HG02852 (cell line): ENCODE data around the gene RHOC.

Experiments
- ATAC-seq: cut with Tn5 transposase; IDR thresholded peaks from one replicate; pipeline ENCODE4 v1.9.1; 2021; ENCODE audit warnings: mild to moderate bottlenecking, moderate library complexity; ENCODE audit not compliant: unreplicated experiment

RHOC gene

DNA sequence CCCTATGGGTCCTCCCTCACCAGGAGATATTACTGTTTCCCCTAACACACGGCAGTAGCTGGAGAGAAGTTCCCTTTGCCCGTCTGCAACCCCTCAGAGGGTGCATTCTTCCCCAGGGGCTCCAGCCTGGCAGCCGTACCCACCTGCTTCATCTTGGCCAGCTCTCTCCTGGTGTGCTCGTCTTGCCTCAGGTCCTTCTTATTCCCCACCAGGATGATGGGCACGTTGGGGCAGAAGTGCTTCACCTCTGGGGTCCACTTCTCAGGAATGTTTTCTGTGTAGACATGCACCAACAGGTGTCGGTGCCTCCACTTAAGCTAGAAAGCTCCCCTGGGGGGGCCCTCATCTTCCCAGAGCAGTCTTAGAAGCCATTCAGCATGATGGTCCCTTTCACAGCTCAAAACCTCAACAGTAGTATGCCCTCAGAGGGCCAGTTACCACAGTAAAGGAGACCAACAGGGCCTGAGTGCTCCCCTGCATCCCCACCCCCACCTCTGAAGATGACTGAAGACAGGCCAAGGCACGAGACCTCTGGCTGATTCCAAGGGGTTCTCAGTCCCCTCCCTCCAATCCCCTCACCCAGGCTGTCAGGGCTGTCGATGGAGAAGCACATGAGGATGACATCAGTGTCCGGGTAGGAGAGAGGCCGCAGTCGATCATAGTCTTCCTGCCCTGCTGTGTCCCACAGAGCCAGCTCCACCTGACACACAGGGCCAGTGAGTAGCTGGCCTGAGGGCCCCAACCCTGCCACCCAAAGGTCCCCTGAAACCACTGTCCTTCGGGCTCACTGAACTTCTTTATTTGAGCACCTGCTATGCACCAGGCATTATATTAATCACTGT is 4.3 kb downstream of the RHOC start:
- no peak for ATAC-seq

- ATAC-seq = no peak
These were observed 4.9 kb downstream of the RHOC start for GRCh38 chr1:112702067-112702395.

- no peak for ATAC-seq
These were observed 5.5 kb downstream of the RHOC start for GRCh38 chr1:112701227-112702066.

DNA sequence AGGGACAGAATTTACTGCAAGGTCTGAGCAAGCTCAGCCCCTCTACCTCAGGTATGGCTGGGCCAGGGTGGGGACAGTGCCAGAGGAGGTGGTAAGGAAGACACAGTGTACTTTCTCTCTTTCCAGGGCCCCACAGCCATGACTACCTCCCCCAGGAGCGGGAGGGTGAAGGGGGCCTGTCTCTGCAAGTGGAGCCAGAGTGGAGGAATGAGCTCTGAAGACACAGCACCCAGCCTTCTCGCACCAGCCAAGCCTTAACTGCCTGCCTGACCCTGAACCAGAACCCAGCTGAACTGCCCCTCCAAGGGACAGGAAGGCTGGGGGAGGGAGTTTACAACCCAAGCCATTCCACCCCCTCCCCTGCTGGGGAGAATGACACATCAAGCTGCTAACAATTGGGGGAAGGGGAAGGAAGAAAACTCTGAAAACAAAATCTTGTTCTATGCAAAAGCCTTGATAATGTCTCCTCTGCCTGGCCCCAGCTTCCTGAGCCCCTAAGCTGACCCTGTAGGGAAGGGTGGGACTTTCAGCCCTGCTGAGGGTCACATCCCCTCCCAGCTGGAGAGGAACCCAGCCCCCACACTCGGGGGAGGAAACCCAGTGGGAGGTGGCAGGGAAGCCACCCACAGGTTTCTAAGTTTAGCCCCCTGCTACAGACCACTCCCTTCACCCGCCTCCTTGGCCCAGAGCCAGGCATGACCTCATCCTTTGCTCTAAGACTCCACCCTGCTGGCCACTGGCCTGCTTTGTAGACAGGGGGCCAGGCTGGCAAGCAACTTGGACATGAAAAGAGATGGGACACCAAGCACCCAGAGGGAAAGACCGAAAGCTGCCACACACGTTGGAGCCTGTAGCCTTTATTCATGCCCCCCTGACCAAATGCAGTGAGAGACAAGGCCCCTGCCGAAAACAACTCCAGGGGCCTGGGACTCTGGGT is 6.4 kb downstream of the RHOC start:
- ATAC-seq = peak; percentile 38

GRCh38 chr1:112699425-112700144 is 7.3 kb downstream of the RHOC start:
- no peak for ATAC-seq

GRCh38 chr1:112698366-112699310 is 8.3 kb downstream of the RHOC start:
- ATAC-seq = no peak

- ATAC-seq = no peak
These were observed 9.1 kb downstream of the RHOC start for GRCh38 chr1:112697781-112698201.

DNA sequence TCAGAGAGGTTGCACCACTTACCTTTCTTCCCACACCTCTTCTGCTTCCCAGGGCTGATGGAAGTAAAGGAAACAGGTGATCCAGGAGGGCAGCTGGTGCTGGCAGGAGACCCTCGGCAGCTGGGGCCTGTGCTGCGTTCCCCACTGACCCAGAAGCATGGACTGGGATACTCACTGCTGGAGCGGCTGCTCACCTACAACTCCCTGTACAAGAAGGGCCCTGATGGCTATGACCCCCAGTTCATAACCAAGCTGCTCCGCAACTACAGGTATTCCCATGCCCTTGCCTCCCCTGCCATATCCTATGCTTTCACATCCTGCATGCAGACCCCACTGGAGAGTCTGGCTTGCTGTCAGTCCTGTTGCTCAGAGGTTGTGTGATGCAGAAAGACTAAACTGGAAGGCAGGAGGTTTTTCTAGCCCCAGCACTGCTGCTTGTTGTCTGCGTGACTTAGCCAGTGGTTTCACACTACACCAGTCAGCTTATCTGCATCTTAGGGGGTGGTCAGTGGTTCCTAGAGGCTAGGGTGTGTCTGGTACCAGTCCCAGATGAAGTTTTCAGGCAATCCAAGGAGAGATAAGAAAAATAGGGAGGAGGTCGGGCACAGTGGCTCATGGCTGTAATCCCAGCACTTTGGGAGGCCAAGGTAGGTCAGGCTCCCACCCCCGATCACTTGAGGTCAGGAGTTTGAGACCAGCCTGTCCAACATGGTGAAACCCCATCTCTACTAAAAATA is 10.2 kb downstream of the RHOC start:
- no peak for ATAC-seq

DNA sequence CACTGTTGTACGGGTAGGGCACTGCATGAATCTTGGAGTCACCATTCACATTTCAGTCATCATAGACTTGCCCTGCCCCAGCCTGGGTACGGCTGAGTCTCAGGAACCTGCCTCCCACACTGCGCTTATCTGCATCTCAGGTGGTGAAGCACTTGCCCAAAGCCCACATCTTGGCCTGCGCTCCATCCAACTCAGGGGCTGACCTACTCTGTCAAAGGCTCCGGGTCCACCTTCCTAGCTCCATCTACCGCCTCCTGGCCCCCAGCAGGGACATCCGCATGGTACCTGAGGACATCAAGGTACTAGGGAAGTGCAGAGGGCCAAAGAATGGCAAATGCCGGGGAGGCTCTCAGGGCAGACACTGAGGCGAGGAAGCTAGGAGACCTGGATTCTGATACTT is 11.7 kb downstream of the RHOC start:
- ATAC-seq = no peak

DNA sequence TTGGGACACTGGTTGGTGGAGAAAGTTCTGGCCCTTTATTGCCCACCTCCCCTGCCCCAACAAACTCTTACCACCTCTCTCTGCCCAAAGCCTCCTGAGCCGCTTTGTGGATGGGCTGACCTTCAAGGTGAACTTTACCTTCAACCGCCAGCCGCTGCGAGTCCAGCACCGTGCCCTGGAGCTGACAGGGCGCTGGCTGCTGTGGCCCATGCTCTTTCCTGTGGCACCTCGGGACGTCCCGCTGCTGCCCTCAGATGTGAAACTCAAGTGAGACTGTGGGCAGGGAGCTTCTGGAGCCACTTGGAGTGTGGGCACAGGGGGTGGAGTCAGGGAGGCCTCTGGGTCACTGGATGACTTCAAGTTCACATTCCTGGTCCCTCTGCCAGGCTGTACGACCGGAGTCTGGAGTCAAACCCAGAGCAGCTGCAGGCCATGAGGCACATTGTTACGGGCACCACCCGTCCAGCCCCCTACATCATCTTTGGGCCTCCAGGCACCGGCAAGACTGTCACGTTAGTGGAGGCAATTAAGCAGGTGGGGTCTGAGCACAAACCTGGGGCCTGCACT is 12.5 kb downstream of the RHOC start:
- no peak for ATAC-seq

DNA sequence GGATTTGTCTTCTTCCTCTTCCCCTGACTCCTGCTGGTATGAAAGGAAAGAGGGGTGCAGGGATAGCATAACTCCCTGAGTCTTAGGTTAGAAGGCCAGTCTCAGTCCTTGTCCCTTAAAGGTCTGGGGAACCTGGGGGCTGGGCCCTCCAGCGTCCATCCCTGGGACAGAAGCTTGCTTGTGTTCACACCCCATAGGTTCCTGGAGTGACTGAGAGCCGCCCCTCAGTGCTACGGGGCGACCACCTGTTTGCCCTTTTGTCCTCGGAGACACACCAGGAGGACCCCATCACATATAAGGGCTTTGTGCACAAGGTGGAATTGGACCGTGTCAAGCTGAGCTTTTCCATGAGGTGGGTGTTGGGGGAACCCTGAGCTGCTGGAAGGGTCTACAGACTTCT is 13.1 kb downstream of the RHOC start:
- no peak for ATAC-seq

- ATAC-seq = no peak
These were observed 14.2 kb downstream of the RHOC start for GRCh38 chr1:112692681-112693080.

DNA sequence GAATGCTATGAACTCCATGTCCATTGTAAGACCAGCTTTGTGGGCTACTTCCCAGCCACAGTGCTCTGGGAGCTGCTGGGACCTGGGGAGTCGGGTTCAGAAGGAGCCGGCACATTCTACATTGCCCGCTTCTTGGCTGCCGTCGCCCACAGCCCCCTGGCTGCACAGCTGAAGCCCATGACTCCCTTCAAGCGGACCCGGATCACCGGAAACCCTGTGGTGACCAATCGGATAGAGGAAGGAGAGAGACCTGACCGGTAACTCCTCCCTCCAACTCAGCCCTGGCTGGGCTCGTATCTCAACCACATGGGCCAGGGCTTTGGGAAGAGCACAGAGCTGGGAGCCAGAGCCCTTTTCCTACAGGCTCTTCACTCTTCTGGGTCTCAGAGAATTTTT is 17.1 kb downstream of the RHOC start:
- ATAC-seq = no peak

- ATAC-seq = no peak
These were observed 17.6 kb downstream of the RHOC start for GRCh38 chr1:112689196-112689841.

DNA sequence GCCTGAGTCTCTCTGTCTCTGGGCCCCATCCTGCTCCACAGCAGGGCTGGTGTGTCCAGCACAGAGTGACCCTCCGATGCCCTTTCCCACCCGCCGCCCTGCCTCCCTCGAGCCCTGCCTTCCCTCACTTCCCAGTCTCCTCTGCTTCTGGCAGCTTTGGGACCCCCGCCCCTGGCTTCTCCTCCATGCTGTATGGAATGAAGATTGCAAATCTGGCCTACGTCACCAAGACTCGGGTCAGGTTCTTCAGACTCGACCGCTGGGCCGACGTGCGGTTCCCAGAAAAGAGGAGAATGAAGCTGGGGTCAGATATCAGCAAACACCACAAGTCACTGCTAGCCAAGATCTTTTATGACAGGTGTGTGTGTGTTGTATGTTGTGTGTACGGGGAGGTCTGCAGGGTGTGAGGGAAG is 18.1 kb downstream of the RHOC start:
- no peak for ATAC-seq

GRCh38 chr1:112687785-112688496 is 19.0 kb downstream of the RHOC start:
- ATAC-seq = no peak

DNA sequence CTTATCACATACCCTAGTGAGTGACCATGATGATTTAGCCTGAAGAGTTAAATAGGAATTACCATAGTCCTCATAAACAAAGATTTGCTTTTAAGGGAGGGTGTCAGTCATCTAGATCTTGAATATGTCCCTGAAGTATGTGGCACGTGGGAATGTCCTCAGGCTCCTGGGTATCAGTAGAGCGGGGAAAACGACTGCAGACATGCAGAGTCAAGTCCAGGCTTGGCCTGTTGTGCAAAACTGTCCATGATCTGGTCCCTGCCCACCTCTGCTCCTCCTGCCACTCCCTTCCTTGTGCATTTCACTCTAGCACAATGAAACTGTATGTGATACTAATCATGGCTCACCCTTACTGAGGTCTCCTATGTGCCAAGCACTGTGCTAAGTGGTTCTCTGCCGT is 19.6 kb downstream of the RHOC start:
- ATAC-seq = no peak
